Esophagus muscularis mucosa (tissue), 2 donors: ENCODE measurements around the gene MBOAT1.

ENCODE experiments used
- EP300 ChIP-seq: sonication (generic); formaldehyde crosslinking; IDR thresholded peaks from one replicate; pipeline ENCODE4 v1.6.1; 2017; ENCODE audit warnings: antibody characterized with exemption
- POLR2A ChIP-seq: fragments of 450-650 bp; IDR thresholded peaks from one replicate; pipeline ENCODE4 v1.6.1; 2017; ENCODE audit warnings: antibody characterized with exemption, moderate library complexity, mild to moderate bottlenecking, low read depth

DNA sequence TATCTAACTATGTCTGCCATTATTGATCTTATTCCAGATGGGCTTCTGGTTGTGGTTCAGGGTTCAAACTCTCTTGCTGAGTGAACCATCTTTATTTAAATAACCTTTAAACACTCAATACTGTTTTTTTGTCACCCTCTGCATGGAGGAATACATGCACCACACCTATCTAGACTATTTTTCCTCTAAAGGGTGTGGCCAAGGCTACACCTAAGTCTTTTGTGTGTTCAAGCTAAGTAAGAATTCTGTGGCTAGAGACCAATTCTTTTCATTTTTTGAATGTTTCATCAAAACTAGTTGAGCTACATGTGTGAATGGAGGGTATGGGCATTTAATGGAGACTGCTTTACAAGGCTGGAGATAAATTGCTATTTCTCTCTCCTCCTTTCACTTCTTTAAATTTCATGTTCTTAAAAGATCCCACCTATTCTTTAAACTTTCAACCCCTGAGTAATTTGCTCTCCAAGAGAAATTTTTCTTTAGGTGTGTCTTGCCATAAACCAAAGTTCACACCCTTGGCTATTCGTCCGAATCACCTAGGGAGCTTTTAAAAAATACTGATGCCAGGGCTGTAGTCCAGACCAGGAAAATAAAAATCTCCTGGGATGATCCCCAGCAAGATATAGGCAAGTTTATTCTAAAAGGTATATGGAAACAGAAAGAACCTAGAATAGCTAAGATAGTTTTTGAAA is 24.8 kb upstream of the MBOAT1 start:
- no peak for TF ChIP-seq POLR2A
- TF ChIP-seq EP300, result no peak
